ENCODE measurements around the gene GMEB1.
"Not testable (repeated sequence)": the region's sequence is repeated elsewhere in the genome, so short reads cannot be mapped to it uniquely, and the experiment has no call there.

- TF ChIP-seq EZH2phosphoT487 (IDR thresholded peaks at IDR 0.05; ENCODE audit: low read depth, severe bottlenecking, unreplicated experiment); CTCF (IDR thresholded peaks at IDR 0.05; ENCODE audit: poor library complexity): not testable (repeated sequence)
Observed at GRCh38 chr1:28721927-28722326, 53.3 kb downstream of the GMEB1 start.

Data from hepatocyte (in vitro differentiated cells).